ENCODE measurements around the gene MMP20. TPM values are rescaled to one million over a fixed set of nuclear protein-coding genes. Genes with fewer than 3 reads are reported as not detected.

Gene MMP20
- total RNA-seq, 1 experiment from 2014 or later = not detected

GRCh38 chr11:102575012-102575411 is 50.1 kb downstream of the MMP20 start:
- Histone ChIP-seq H3K4me3 (ENCODE audit: low read depth, low read length, poor library complexity, severe bottlenecking) (no peak overlapping the region), H3K4me1 (ENCODE audit: insufficient read depth, low read length, poor library complexity, severe bottlenecking) (no peaks in the 10 kb centered on the region), H3K27ac (ENCODE audit: low read depth, low read length, poor library complexity, severe bottlenecking) (no peak overlapping the region), H3K36me3 (ENCODE audit: insufficient read depth, low read length, poor library complexity, severe bottlenecking) (no peaks in the 10 kb centered on the region), H3K27me3 (replicated peaks; ENCODE audit: insufficient read depth, low read depth, low read length, poor library complexity) (no peaks in the 10 kb centered on the region), H3K9me3 (ENCODE audit: low read depth, low read length, poor library complexity, severe bottlenecking) (no peaks in the 10 kb centered on the region)
- no TSS peak for BruUV-seq (replicated peaks)
- ChIA-PET CTCF (no interaction called here), POLR2A (ENCODE audit: low non-redundant PET) (no interaction called here)
- DNase-seq (ENCODE audit: low spot score) = no peak
- intact Hi-C loops (cut with micrococcal nuclease; ENCODE audit: unreplicated experiment) = no loop called here
- no peak for TF ChIP-seq EZH2 (IDR thresholded peaks at IDR 0.05; ENCODE audit: borderline replicate concordance, low read depth, low read length, poor library complexity, severe bottlenecking)
- no peak for TF ChIP-seq CTCF (conservative IDR thresholded peaks at IDR 0.05; ENCODE audit: low read depth, low read length)

- H3K4me3 ChIP-seq (ENCODE audit: low read depth, low read length, poor library complexity, severe bottlenecking) = no peak overlapping the region
- no peaks in the 10 kb centered on the region for H3K9me3 ChIP-seq (ENCODE audit: low read depth, low read length, poor library complexity, severe bottlenecking)
- no TSS peak for BruUV-seq (replicated peaks)
- no peak for TF ChIP-seq EZH2 (IDR thresholded peaks at IDR 0.05; ENCODE audit: borderline replicate concordance, low read depth, low read length, poor library complexity, severe bottlenecking)
- TF ChIP-seq CTCF (conservative IDR thresholded peaks at IDR 0.05; ENCODE audit: low read depth, low read length) = no peak
- H3K27me3 ChIP-seq (replicated peaks; ENCODE audit: insufficient read depth, low read depth, low read length, poor library complexity) = no peaks in the 10 kb centered on the region
- no peak overlapping the region for H3K27ac ChIP-seq (ENCODE audit: low read depth, low read length, poor library complexity, severe bottlenecking)
- CTCF ChIA-PET = no interaction called here
- H3K4me1 ChIP-seq (ENCODE audit: insufficient read depth, low read length, poor library complexity, severe bottlenecking) = no peaks in the 10 kb centered on the region
- intact Hi-C loops (cut with micrococcal nuclease; ENCODE audit: unreplicated experiment) = no loop called here
- peak; percentile 40 for DNase-seq (ENCODE audit: low spot score)
- POLR2A ChIA-PET (ENCODE audit: low non-redundant PET) = no interaction called here
- H3K36me3 ChIP-seq (ENCODE audit: insufficient read depth, low read length, poor library complexity, severe bottlenecking) = no peaks in the 10 kb centered on the region
Observed at GRCh38 chr11:102573851-102574250, 51.3 kb downstream of the MMP20 start.

GRCh38 chr11:102572554-102573220 is 52.4 kb downstream of the MMP20 start:
- Histone ChIP-seq H3K27me3 (replicated peaks; ENCODE audit: insufficient read depth, low read depth, low read length, poor library complexity) (no peaks in the 10 kb centered on the region), H3K9me3 (ENCODE audit: low read depth, low read length, poor library complexity, severe bottlenecking) (no peaks in the 10 kb centered on the region), H3K27ac (ENCODE audit: low read depth, low read length, poor library complexity, severe bottlenecking) (no peak overlapping the region), H3K4me3 (ENCODE audit: low read depth, low read length, poor library complexity, severe bottlenecking) (no peak overlapping the region), H3K4me1 (ENCODE audit: insufficient read depth, low read length, poor library complexity, severe bottlenecking) (no peaks in the 10 kb centered on the region), H3K36me3 (ENCODE audit: insufficient read depth, low read length, poor library complexity, severe bottlenecking) (no peaks in the 10 kb centered on the region)
- DNase-seq (ENCODE audit: low spot score) = no peak
- intact Hi-C loops (cut with micrococcal nuclease; ENCODE audit: unreplicated experiment) = no loop called here
- TF ChIP-seq EZH2 (IDR thresholded peaks at IDR 0.05; ENCODE audit: borderline replicate concordance, low read depth, low read length, poor library complexity, severe bottlenecking) (no peak), CTCF (conservative IDR thresholded peaks at IDR 0.05; ENCODE audit: low read depth, low read length) (no peak)
- POLR2A ChIA-PET (ENCODE audit: low non-redundant PET) = interaction anchor here (0.6 kb wide), 1 partner anchor 1408 kb away, joined by 5 read pairs; no protein-coding TSS in a partner anchor
- no TSS peak for BruUV-seq (replicated peaks)
- CTCF ChIA-PET = no interaction called here
